Measurements from ENCODE around the gene CLEC18C. TPM values are rescaled to one million over a fixed set of nuclear protein-coding genes. Genes with fewer than 3 reads are reported as not detected.
A peak's percentile ranks its signal among the peaks of the same experiment; 100 is the strongest.
"Not testable (repeated sequence)": the region's sequence is repeated elsewhere in the genome, so short reads cannot be mapped to it uniquely, and the experiment has no call there.

The CLEC18C gene
- total RNA-seq, result 1 to 10 TPM in 3 of 4 donors, not detected in 1; 1.0 to 1.9 (median 1.2) TPM

GRCh38 chr16:70173212-70173837 is at the start of gene CLEC18C:
Gene CLEC18C (plus strand): TSS chr16:70173787. CDS start chr16:70174279, 492 bp downstream.
- H3K9me3 ChIP-seq, H3K4me1 ChIP-seq, H3K4me3 ChIP-seq, H3K36me3 ChIP-seq, H3K27me3 ChIP-seq, H3K27ac ChIP-seq: not testable (repeated sequence)
- DNase-seq, result peak in 2 of 3 donors; percentile 16 to 30

GRCh38 chr16:70123822-70124221 is 49.8 kb upstream of the CLEC18C start:
- not testable (repeated sequence) for H3K4me3 ChIP-seq, H3K27ac ChIP-seq, H3K9me3 ChIP-seq, H3K4me1 ChIP-seq, H3K27me3 ChIP-seq, DNase-seq
- H3K36me3 ChIP-seq, result peaks cover 0 to 80% (median 0%) of the 10 kb centered on the region in 3 donors

- not testable (repeated sequence) for H3K9me3 ChIP-seq, H3K4me1 ChIP-seq, DNase-seq, H3K4me3 ChIP-seq, H3K27ac ChIP-seq, H3K27me3 ChIP-seq
- H3K36me3 ChIP-seq, result peaks cover 0 to 96% (median 0%) of the 10 kb centered on the region in 3 donors
These were observed 47.4 kb upstream of the CLEC18C start for GRCh38 chr16:70126226-70126625.

- not testable (repeated sequence) for H3K27ac ChIP-seq, H3K4me3 ChIP-seq, DNase-seq, H3K27me3 ChIP-seq, H3K9me3 ChIP-seq, H3K4me1 ChIP-seq
- H3K36me3 ChIP-seq, result peaks cover 0 to 96% (median 1%) of the 10 kb centered on the region in 3 donors
These were observed 45.9 kb upstream of the CLEC18C start for GRCh38 chr16:70127706-70128105.

- not testable (repeated sequence) for H3K4me1 ChIP-seq, H3K27ac ChIP-seq, H3K4me3 ChIP-seq, DNase-seq, H3K27me3 ChIP-seq, H3K9me3 ChIP-seq
- peaks cover 0 to 96% (median 3%) of the 10 kb centered on the region in 3 donors for H3K36me3 ChIP-seq
These were observed 44.7 kb upstream of the CLEC18C start for GRCh38 chr16:70128844-70129243.

GRCh38 chr16:70135796-70136195 is 37.8 kb upstream of the CLEC18C start:
- H3K27me3 ChIP-seq, H3K9me3 ChIP-seq, DNase-seq, H3K4me1 ChIP-seq, H3K27ac ChIP-seq, H3K4me3 ChIP-seq: not testable (repeated sequence)
- peaks cover 3 to 96% (median 3%) of the 10 kb centered on the region in 3 donors for H3K36me3 ChIP-seq

GRCh38 chr16:70136595-70136994 is 37.0 kb upstream of the CLEC18C start:
- DNase-seq, H3K27me3 ChIP-seq, H3K9me3 ChIP-seq, H3K4me3 ChIP-seq, H3K4me1 ChIP-seq, H3K27ac ChIP-seq: not testable (repeated sequence)
- peaks cover 3 to 96% (median 3%) of the 10 kb centered on the region in 3 donors for H3K36me3 ChIP-seq

- H3K27ac ChIP-seq, H3K4me1 ChIP-seq, H3K4me3 ChIP-seq, H3K27me3 ChIP-seq, H3K9me3 ChIP-seq: not testable (repeated sequence)
- peaks cover 0 to 81% (median 3%) of the 10 kb centered on the region in 3 donors for H3K36me3 ChIP-seq
- peak in 1 of 3 donors; percentile 23 for DNase-seq
These were observed 30.8 kb upstream of the CLEC18C start for GRCh38 chr16:70142739-70143138.

- H3K36me3 ChIP-seq, result peaks cover 0 to 83% (median 3%) of the 10 kb centered on the region in 3 donors
- H3K9me3 ChIP-seq, H3K27ac ChIP-seq, H3K4me1 ChIP-seq, H3K4me3 ChIP-seq, H3K27me3 ChIP-seq: not testable (repeated sequence)
- DNase-seq, result peak in 1 of 3 donors; percentile 15
These were observed 30.2 kb upstream of the CLEC18C start for GRCh38 chr16:70143231-70143895.

GRCh38 chr16:70147853-70148252 is 25.7 kb upstream of the CLEC18C start:
- H3K36me3 ChIP-seq, result peaks cover 0 to 83% (median 4%) of the 10 kb centered on the region in 3 donors
- H3K4me3 ChIP-seq, H3K27me3 ChIP-seq, H3K27ac ChIP-seq, H3K9me3 ChIP-seq, H3K4me1 ChIP-seq: not testable (repeated sequence)
- DNase-seq, result peak in 1 of 3 donors; percentile 11

- DNase-seq, result peak in 1 of 3 donors; percentile 0
- H3K36me3 ChIP-seq, result peaks cover 0 to 83% (median 4%) of the 10 kb centered on the region in 3 donors
- not testable (repeated sequence) for H3K27me3 ChIP-seq, H3K4me3 ChIP-seq, H3K27ac ChIP-seq, H3K4me1 ChIP-seq, H3K9me3 ChIP-seq
These were observed 25.1 kb upstream of the CLEC18C start for GRCh38 chr16:70148453-70148852.

- not testable (repeated sequence) for H3K4me1 ChIP-seq, H3K9me3 ChIP-seq, H3K27me3 ChIP-seq, H3K27ac ChIP-seq, H3K4me3 ChIP-seq
- peak in 1 of 3 donors; percentile 9 for DNase-seq
- peaks cover 0 to 85% (median 4%) of the 10 kb centered on the region in 3 donors for H3K36me3 ChIP-seq
These were observed 24.3 kb upstream of the CLEC18C start for GRCh38 chr16:70149296-70149695.
